ENCODE measurements around the gene GLOD4.

Gene GLOD4

GRCh38 chr17:798246-798645 is 16.2 kb upstream of the GLOD4 start:
- no peak overlapping the region for H3K4me2 ChIP-seq (ENCODE audit: low read depth, low read length)
- DNase-seq: no peak
- H3K36me3 ChIP-seq (replicated peaks; ENCODE audit: insufficient read depth, low read length): no peaks in the 10 kb centered on the region
- H3F3A ChIP-seq (ENCODE audit: insufficient read depth, low read length): no peaks in the 10 kb centered on the region
- peaks cover 62% of the 10 kb centered on the region for H3K27me3 ChIP-seq (replicated peaks; ENCODE audit: insufficient read depth, low read length)
- no peak overlapping the region for H3K4me3 ChIP-seq (ENCODE audit: low read length)
- H2AFZ ChIP-seq (ENCODE audit: low read length): no peak overlapping the region
- no peaks in the 10 kb centered on the region for H3K9me2 ChIP-seq (replicated peaks; ENCODE audit: insufficient read depth, low read length)
- H3K27ac ChIP-seq (ENCODE audit: low read length): no peak overlapping the region
- TF ChIP-seq CTCF (IDR thresholded peaks at IDR 0.05; ENCODE audit: low read length) (no peak), EZH2 (optimal IDR thresholded peaks at IDR 0.05; ENCODE audit: low read depth, low read length) (no peak), EZH2phosphoT487 (IDR thresholded peaks at IDR 0.05; ENCODE audit: low read length) (no peak)
- H4K20me1 ChIP-seq (ENCODE audit: insufficient read depth, low read length): no peaks in the 10 kb centered on the region
- no peak overlapping the region for H3K9ac ChIP-seq (ENCODE audit: low read length)
- H3K9me3 ChIP-seq (replicated peaks; ENCODE audit: insufficient read depth, low read length): no peaks in the 10 kb centered on the region
- H3K4me1 ChIP-seq (ENCODE audit: low read length): no peaks in the 10 kb centered on the region
- no peaks in the 10 kb centered on the region for H3K79me2 ChIP-seq (ENCODE audit: low read length)

- TF ChIP-seq CTCF (IDR thresholded peaks at IDR 0.05; ENCODE audit: low read length) (no peak), EZH2 (optimal IDR thresholded peaks at IDR 0.05; ENCODE audit: low read depth, low read length) (no peak), EZH2phosphoT487 (IDR thresholded peaks at IDR 0.05; ENCODE audit: low read length) (no peak)
- Histone ChIP-seq H3K79me2 (ENCODE audit: low read length) (no peaks in the 10 kb centered on the region), H3K4me3 (ENCODE audit: low read length) (no peak overlapping the region), H3K27me3 (replicated peaks; ENCODE audit: insufficient read depth, low read length) (peaks cover 53% of the 10 kb centered on the region), H3K36me3 (replicated peaks; ENCODE audit: insufficient read depth, low read length) (peaks cover 2% of the 10 kb centered on the region; the same call in 1 of the 2 replicates), H3K9ac (ENCODE audit: low read length) (no peak overlapping the region), H4K20me1 (ENCODE audit: insufficient read depth, low read length) (no peaks in the 10 kb centered on the region), H3K27ac (ENCODE audit: low read length) (no peak overlapping the region), H3K4me2 (ENCODE audit: low read depth, low read length) (no peak overlapping the region), H3K9me3 (replicated peaks; ENCODE audit: insufficient read depth, low read length) (no peaks in the 10 kb centered on the region), H2AFZ (ENCODE audit: low read length) (no peak overlapping the region), H3K9me2 (replicated peaks; ENCODE audit: insufficient read depth, low read length) (no peaks in the 10 kb centered on the region), H3K4me1 (ENCODE audit: low read length) (no peaks in the 10 kb centered on the region), H3F3A (ENCODE audit: insufficient read depth, low read length) (no peaks in the 10 kb centered on the region)
- DNase-seq: no peak
Measured at GRCh38 chr17:797236-797840, 15.3 kb upstream of the GLOD4 start.

GRCh38 chr17:796609-797008 is 14.5 kb upstream of the GLOD4 start:
- H3K9me2 ChIP-seq (replicated peaks; ENCODE audit: insufficient read depth, low read length): no peaks in the 10 kb centered on the region
- no peak overlapping the region for H3K4me3 ChIP-seq (ENCODE audit: low read length)
- no peak for TF ChIP-seq CTCF (IDR thresholded peaks at IDR 0.05; ENCODE audit: low read length)
- TF ChIP-seq EZH2 (optimal IDR thresholded peaks at IDR 0.05; ENCODE audit: low read depth, low read length): no peak
- TF ChIP-seq EZH2phosphoT487 (IDR thresholded peaks at IDR 0.05; ENCODE audit: low read length): no peak
- no peaks in the 10 kb centered on the region for H3F3A ChIP-seq (ENCODE audit: insufficient read depth, low read length)
- H3K27ac ChIP-seq (ENCODE audit: low read length): no peak overlapping the region
- no peaks in the 10 kb centered on the region for H3K9me3 ChIP-seq (replicated peaks; ENCODE audit: insufficient read depth, low read length)
- H3K36me3 ChIP-seq (replicated peaks; ENCODE audit: insufficient read depth, low read length): peaks cover 9% of the 10 kb centered on the region; the same call in 1 of the 2 replicates
- H3K4me1 ChIP-seq (ENCODE audit: low read length): no peaks in the 10 kb centered on the region
- no peak overlapping the region for H3K4me2 ChIP-seq (ENCODE audit: low read depth, low read length)
- DNase-seq: no peak
- H3K9ac ChIP-seq (ENCODE audit: low read length): no peak overlapping the region
- peaks cover 46% of the 10 kb centered on the region for H3K27me3 ChIP-seq (replicated peaks; ENCODE audit: insufficient read depth, low read length)
- no peak overlapping the region for H2AFZ ChIP-seq (ENCODE audit: low read length)
- H4K20me1 ChIP-seq (ENCODE audit: insufficient read depth, low read length): no peaks in the 10 kb centered on the region
- no peaks in the 10 kb centered on the region for H3K79me2 ChIP-seq (ENCODE audit: low read length)
